Activated gamma-delta T cell treated with Interleukin-2 at 50 U/mL for 16 hours (primary cell): ENCODE measurements around the gene ZNF577.

Experiments used
- DNase-seq: peaks from one replicate; pipeline ENCODE4 v3.0.0-alpha.2; 2020

The ZNF577 gene

GRCh38 chr19:51861870-51862622 lies 25.7 kb downstream of the ZNF577 start:
- DNase-seq = no peak

- DNase-seq = no peak
Observed at GRCh38 chr19:51837145-51837544, 50.6 kb downstream of the ZNF577 start.

GRCh38 chr19:51830274-51830673 lies 57.5 kb downstream of the ZNF577 start:
- DNase-seq = no peak

DNA sequence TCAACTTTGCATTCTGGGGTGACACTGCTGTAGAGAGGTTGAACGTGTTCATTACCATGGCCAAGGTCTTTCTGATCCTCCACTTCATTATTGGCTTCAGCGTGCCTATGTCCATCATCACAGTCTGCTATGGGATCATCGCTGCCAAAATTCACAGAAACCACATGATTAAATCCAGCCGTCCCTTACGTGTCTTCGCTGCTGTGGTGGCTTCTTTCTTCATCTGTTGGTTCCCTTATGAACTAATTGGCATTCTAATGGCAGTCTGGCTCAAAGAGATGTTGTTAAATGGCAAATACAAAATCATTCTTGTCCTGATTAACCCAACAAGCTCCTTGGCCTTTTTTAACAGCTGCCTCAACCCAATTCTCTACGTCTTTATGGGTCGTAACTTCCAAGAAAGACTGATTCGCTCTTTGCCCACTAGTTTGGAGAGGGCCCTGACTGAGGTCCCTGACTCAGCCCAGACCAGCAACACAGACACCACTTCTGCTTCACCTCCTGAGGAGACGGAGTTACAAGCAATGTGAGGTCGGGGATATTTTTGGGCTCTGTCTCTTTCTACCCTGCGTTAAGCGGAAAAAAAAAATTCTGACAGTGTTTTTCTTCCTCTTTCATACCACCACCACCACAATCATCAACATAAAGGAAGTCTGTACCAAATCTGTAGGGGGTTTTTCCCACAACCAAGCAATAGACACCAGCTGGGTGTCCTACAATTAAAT lies 63.3 kb downstream of the ZNF577 start:
- DNase-seq = no peak

- no peak for DNase-seq
Observed at GRCh38 chr19:51822946-51823345, 64.8 kb downstream of the ZNF577 start.

- DNase-seq = no peak
Observed at GRCh38 chr19:51822325-51822724, 65.4 kb downstream of the ZNF577 start.

GRCh38 chr19:51821921-51822320 lies 65.8 kb downstream of the ZNF577 start:
- DNase-seq = no peak

GRCh38 chr19:51821456-51821855 lies 66.3 kb downstream of the ZNF577 start:
- no peak for DNase-seq
